HEK293 (cell line): Measurements from ENCODE around the gene NFKB1.

Source experiments
- CTCF ChIA-PET: fragments of 350-600 bp; formaldehyde crosslinking; extraction: SDS; loops from one replicate; lab custom pipeline; 2021; ENCODE audit warnings: antibody characterized with exemption; lab: Yijun Ruan, JAX
- POLR2A ChIA-PET: fragments of 300-600 bp; formaldehyde crosslinking; extraction: SDS; loops from one replicate; lab custom pipeline; 2020; ENCODE audit warnings: antibody characterized with exemption, inconsistent platforms; lab: Yijun Ruan, JAX
- H3K27ac ChIP-seq: fragments of 200-500 bp; sonication (Bioruptor generic); 2 replicates; pipeline ENCODE4 v1.5.1; 2014; ENCODE audit warnings: low read depth, low read length, control low read depth, inconsistent platforms; ENCODE audit errors: extremely low read depth
- H3K36me3 ChIP-seq, 2 experiments: fragments of 200-500 bp in 1 of 2; sonication (Bioruptor generic) in 1 of 2; 1 replicate in 1 of 2; 2 replicates in 1 of 2; pipeline ENCODE4 v1.5.1; 2014 to 2017; ENCODE audit warnings: inconsistent platforms in 2 of 2, low read length in 2 of 2; ENCODE audit not compliant: control insufficient read depth in 2 of 2, insufficient read depth in 1 of 2
- H3K4me1 ChIP-seq: fragments of 200-500 bp; sonication (Bioruptor generic); 2 replicates; pipeline ENCODE4 v1.5.1; 2014; ENCODE audit warnings: mild to moderate bottlenecking, low read length, inconsistent platforms; ENCODE audit not compliant: control insufficient read depth, insufficient read depth
- H3K4me3 ChIP-seq: 2 replicates; pipeline ENCODE4 v1.5.1; 2011; ENCODE audit warnings: low read depth, mild to moderate bottlenecking, control low read depth, low read length, moderate library complexity
- H3K9me3 ChIP-seq: fragments of 200-500 bp; sonication (Bioruptor generic); 2 replicates; pipeline ENCODE4 v1.5.1; 2014; ENCODE audit warnings: low read depth, low read length, inconsistent platforms; ENCODE audit not compliant: control insufficient read depth, insufficient read depth
- EGR2 ChIP-seq: fragments of 450-650 bp; formaldehyde crosslinking; IDR thresholded peaks from 2 replicates; pipeline ENCODE4 v1.5.1; 2016; ENCODE audit warnings: low read depth, missing biosample characterization, missing genetic modification characterization
- FEZF1 ChIP-seq: fragments of 450-650 bp; formaldehyde crosslinking; IDR thresholded peaks from 2 replicates; pipeline ENCODE4 v1.5.1; 2016; ENCODE audit warnings: missing biosample characterization, missing genetic modification characterization
- GLI2 ChIP-seq: fragments of 450-650 bp; formaldehyde crosslinking; IDR thresholded peaks from 2 replicates; pipeline ENCODE4; 2017; ENCODE audit warnings: missing biosample characterization, missing genetic modification characterization, low read depth, borderline replicate concordance
- GLI4 ChIP-seq: fragments of 450-650 bp; formaldehyde crosslinking; IDR thresholded peaks from 2 replicates; pipeline ENCODE4 v1.5.1; 2016; ENCODE audit warnings: missing biosample characterization, missing genetic modification characterization
- MYNN ChIP-seq: fragments of 450-650 bp; formaldehyde crosslinking; IDR thresholded peaks from 2 replicates; pipeline ENCODE4 v1.5.1; 2016; ENCODE audit warnings: missing biosample characterization, missing genetic modification characterization, borderline replicate concordance
- SP3 ChIP-seq: fragments of 450-650 bp; formaldehyde crosslinking; IDR thresholded peaks from 2 replicates; pipeline ENCODE4 v1.5.1; 2016; ENCODE audit warnings: missing biosample characterization, missing genetic modification characterization
- TSHZ1 ChIP-seq: fragments of 450-650 bp; formaldehyde crosslinking; IDR thresholded peaks from 2 replicates; pipeline ENCODE4 v1.5.1; 2016; ENCODE audit warnings: missing biosample characterization, missing genetic modification characterization, borderline replicate concordance
- ZBTB17 ChIP-seq: fragments of 450-650 bp; formaldehyde crosslinking; IDR thresholded peaks from 2 replicates; pipeline ENCODE4 v1.5.1; 2016; ENCODE audit warnings: missing biosample characterization, missing genetic modification characterization
- ZNF146 ChIP-seq: fragments of 450-650 bp; formaldehyde crosslinking; IDR thresholded peaks from 2 replicates; pipeline ENCODE4 v1.5.1; 2016; ENCODE audit warnings: missing biosample characterization, missing genetic modification characterization
- ZNF157 ChIP-seq: fragments of 450-650 bp; formaldehyde crosslinking; IDR thresholded peaks from 2 replicates; pipeline ENCODE4 v1.5.1; 2016; ENCODE audit warnings: missing biosample characterization, missing genetic modification characterization
- ZNF211 ChIP-seq: fragments of 450-650 bp; formaldehyde crosslinking; IDR thresholded peaks from 2 replicates; pipeline ENCODE4 v1.5.1; 2016; ENCODE audit warnings: low read depth, missing biosample characterization, missing genetic modification characterization
- ZNF292 ChIP-seq: fragments of 450-650 bp; formaldehyde crosslinking; IDR thresholded peaks from 2 replicates; pipeline ENCODE4 v1.5.1; 2016; ENCODE audit warnings: low read depth, missing biosample characterization, missing genetic modification characterization, borderline replicate concordance
- ZNF302 ChIP-seq: fragments of 450-650 bp; formaldehyde crosslinking; IDR thresholded peaks from 2 replicates; pipeline ENCODE4 v1.5.1; 2016; ENCODE audit warnings: missing biosample characterization, missing genetic modification characterization, low read depth
- ZNF501 ChIP-seq: fragments of 450-650 bp; formaldehyde crosslinking; IDR thresholded peaks from 2 replicates; pipeline ENCODE4 v1.5.1; 2016; ENCODE audit warnings: missing biosample characterization, missing genetic modification characterization
- ZNF514 ChIP-seq: fragments of 450-650 bp; formaldehyde crosslinking; IDR thresholded peaks from 2 replicates; pipeline ENCODE4 v1.5.1; 2016; ENCODE audit warnings: missing biosample characterization, missing genetic modification characterization
- ZNF560 ChIP-seq: fragments of 450-650 bp; formaldehyde crosslinking; IDR thresholded peaks from 2 replicates; pipeline ENCODE4 v1.5.1; 2017; ENCODE audit warnings: missing biosample characterization, missing genetic modification characterization, borderline replicate concordance
- ZNF561 ChIP-seq: fragments of 450-650 bp; IDR thresholded peaks from 2 replicates; pipeline ENCODE4 v1.5.1; 2018; ENCODE audit warnings: missing biosample characterization, missing genetic modification characterization, borderline replicate concordance
- ZNF571 ChIP-seq: fragments of 450-650 bp; formaldehyde crosslinking; IDR thresholded peaks from 2 replicates; pipeline ENCODE4 v1.5.0; 2017; ENCODE audit warnings: missing biosample characterization, missing genetic modification characterization
- ZNF664 ChIP-seq: fragments of 450-650 bp; formaldehyde crosslinking; IDR thresholded peaks from 2 replicates; pipeline ENCODE4 v1.5.1; 2016; ENCODE audit warnings: missing biosample characterization, missing genetic modification characterization
- TF ChIP-seq, protein P1 (sequence below): fragments of 450-650 bp; formaldehyde crosslinking; IDR thresholded peaks from 2 replicates; pipeline ENCODE4 v1.5.1; 2017; ENCODE audit warnings: missing biosample characterization, missing genetic modification characterization

NFKB1 gene

DNA sequence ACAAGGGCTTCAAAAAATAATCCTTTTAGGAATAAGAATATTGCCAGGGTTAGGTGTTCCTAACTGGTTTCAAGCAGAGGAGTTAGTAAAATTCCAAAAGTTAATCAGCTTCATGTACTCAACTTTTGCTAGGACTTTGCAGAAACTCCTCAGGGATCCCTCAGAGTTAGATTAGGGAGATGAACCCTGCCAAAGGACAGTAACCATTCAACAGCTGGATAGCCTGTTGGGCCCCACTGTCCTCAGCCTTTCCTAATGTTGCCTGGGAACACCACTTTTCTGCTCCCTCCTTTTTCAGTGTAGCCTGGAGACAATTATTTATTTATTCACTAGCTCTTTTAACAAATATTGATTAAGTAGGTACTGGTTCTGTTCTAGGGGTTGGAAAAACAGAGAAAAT is 53.8 kb downstream of the NFKB1 start:
- Histone ChIP-seq H3K9me3 (no peaks in the 10 kb centered on the region), H3K4me1 (peaks cover 4% of the 10 kb centered on the region), H3K4me3 (no peak overlapping the region), H3K36me3 (no peaks in the 10 kb centered on the region), H3K27ac (no peak overlapping the region)
- TF ChIP-seq ZNF292 (tag by site-specific recombination) = no peak
- no peak for TF ChIP-seq GLI2 (tag by site-specific recombination)
- ChIA-PET CTCF (no interaction called here), POLR2A (no interaction called here)

DNA sequence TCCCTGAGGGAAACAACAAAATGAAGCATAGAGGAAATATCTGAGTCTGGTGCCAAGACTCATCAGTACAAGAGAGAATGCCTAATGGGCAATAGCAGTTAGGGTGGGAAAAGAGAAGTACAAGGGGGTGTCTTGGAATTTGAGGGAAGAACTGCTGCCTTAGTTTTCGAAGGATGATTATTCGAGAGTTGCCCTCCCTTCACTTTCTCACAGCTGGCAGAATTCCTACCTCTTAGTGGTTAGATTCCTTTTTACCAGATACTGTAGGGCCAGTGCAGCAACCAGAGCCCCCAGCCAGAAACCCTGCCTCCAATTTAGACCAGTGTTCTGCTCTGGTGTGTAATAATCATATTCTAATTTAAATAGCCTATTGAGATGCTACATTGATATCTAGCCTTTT is 56.5 kb downstream of the NFKB1 start:
- Histone ChIP-seq H3K36me3 (no peaks in the 10 kb centered on the region), H3K4me3 (no peak overlapping the region), H3K4me1 (peaks cover 4% of the 10 kb centered on the region), H3K9me3 (no peaks in the 10 kb centered on the region), H3K27ac (no peak overlapping the region)
- CTCF ChIA-PET = no interaction called here
- TF ChIP-seq, protein P1, sequence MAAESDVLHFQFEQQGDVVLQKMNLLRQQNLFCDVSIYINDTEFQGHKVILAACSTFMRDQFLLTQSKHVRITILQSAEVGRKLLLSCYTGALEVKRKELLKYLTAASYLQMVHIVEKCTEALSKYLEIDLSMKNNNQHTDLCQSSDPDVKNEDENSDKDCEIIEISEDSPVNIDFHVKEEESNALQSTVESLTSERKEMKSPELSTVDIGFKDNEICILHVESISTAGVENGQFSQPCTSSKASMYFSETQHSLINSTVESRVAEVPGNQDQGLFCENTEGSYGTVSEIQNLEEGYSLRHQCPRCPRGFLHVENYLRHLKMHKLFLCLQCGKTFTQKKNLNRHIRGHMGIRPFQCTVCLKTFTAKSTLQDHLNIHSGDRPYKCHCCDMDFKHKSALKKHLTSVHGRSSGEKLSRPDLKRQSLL (tag by site-specific recombination) = no peak
- TF ChIP-seq ZNF211 (no peak), ZNF514 (no peak), ZBTB17 (tag by site-specific recombination) (no peak)
- POLR2A ChIA-PET = no interaction called here

DNA sequence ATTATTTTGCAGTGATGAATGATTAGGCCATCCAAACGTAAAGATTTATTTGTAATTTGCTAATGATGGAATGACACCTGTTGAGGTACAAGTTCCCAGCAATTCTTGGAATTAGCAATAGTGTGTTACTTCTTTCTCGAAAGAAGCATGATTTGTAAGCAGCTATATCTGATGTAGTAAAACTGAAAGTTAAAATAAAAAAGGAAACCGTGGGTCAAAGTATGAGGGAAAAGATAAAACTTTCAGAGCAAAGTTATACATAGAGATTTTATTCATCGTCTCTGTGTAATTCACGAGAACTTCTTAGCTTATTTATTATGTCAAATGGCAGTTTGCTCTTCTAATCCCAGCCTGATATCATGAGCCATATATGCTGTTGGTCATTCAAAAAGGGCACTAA is 59.0 kb downstream of the NFKB1 start:
- H3K27ac ChIP-seq = no peak overlapping the region
- H3K36me3 ChIP-seq = no peaks in the 10 kb centered on the region
- POLR2A ChIA-PET = no interaction called here
- CTCF ChIA-PET = no interaction called here
- no peak overlapping the region for H3K4me3 ChIP-seq
- TF ChIP-seq ZNF561 (tag by site-specific recombination) = no peak
- no peak for TF ChIP-seq TSHZ1 (tag by site-specific recombination)
- TF ChIP-seq ZNF664 (tag by site-specific recombination) = no peak
- no peak for TF ChIP-seq ZNF146 (tag by site-specific recombination)
- TF ChIP-seq MYNN (tag by site-specific recombination) = no peak
- TF ChIP-seq ZNF560 (tag by site-specific recombination) = no peak
- TF ChIP-seq ZNF302 (tag by site-specific recombination) = no peak
- no peak for TF ChIP-seq ZNF157
- TF ChIP-seq EGR2 = no peak
- TF ChIP-seq SP3 (tag by site-specific recombination) = no peak
- no peak for TF ChIP-seq ZNF501
- TF ChIP-seq GLI4 (tag by site-specific recombination) = no peak
- TF ChIP-seq FEZF1 = no peak
- TF ChIP-seq ZNF571 (tag by site-specific recombination) = no peak
- TF ChIP-seq, all 188 proteins: peak for 0
- Histone ChIP-seq H3K4me1 (no peaks in the 10 kb centered on the region), H3K9me3 (no peaks in the 10 kb centered on the region)
